ENCODE results near the gene IPO8. TPM values are rescaled to one million over a fixed set of nuclear protein-coding genes. Genes with fewer than 3 reads are reported as not detected.
"Not testable (repeated sequence)": the region's sequence is repeated elsewhere in the genome, so short reads cannot be mapped to it uniquely, and the experiment has no call there.

The IPO8 gene
- total RNA-seq, 1 donor from 2014 or later, result 27.8 TPM

DNA sequence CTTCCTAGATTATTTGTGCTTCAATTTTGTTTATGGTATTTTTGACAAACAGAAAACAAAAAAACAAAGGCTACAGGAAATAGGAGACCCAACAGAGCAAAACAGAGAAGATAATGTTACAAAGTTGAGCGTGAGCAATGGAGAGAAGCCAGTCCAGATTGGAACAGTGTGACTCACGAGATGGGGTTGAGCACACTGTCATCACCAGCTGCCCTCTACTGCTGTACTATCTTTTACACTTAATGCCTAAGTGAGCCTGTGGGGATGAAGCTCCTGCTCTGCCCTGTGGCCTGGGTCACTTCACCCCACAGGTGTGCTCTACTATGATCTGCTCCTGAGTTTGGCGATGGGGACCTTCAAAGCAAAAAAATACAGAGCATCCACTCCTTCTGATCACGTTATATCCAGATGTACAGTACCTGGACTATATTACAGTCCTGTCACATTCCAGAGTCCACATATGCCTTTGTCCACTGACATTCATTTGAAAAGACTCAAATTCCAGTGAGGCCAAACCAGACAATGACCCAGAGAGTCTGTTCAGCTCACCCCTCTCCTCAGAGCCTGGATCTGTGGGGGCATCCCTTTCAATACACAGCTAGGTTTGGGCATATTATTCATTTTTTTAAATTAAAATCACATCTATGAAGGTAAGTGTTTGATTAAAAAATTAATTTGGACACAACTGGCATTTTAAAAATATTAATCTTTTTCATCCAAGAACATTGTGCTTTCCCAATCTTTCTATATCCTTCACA, 4.4 kb downstream of the IPO8 start:
- no peak for DNase-seq (ENCODE audit: low spot score)
- ATAC-seq, result no peak

DNA sequence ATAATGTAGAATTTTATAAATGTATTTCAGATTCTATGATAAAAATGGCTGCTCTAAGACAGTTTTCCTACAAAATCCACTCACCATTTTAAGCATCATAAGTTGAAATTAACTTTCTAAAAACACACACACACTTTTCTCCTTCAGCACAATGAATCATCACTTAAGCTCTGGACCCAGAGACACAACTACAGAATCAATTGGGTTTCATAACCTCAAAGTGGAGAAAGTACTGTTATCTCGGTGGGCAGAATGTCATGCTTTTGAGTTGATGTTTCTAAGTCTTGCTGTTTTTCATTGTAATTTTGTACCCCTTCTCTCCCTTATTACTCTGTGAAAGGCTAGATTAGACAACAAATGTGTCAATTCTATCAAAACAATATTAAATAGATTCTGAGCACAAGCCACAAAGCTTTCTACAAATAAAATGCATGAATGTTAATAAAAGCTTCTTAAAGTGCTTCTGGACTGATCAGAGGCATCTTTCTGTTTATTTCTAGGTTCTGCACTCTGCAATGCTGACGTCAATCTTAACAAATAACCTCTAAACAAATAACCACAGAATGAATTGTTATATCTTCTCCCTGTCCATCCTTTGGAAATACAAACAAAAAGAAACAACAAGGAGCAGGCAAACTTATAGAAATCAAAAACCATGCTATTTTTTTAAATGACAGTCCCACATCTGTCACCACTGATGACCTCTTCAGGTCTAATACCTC, 8.2 kb downstream of the IPO8 start:
- DNase-seq (ENCODE audit: low spot score), result no peak

DNA sequence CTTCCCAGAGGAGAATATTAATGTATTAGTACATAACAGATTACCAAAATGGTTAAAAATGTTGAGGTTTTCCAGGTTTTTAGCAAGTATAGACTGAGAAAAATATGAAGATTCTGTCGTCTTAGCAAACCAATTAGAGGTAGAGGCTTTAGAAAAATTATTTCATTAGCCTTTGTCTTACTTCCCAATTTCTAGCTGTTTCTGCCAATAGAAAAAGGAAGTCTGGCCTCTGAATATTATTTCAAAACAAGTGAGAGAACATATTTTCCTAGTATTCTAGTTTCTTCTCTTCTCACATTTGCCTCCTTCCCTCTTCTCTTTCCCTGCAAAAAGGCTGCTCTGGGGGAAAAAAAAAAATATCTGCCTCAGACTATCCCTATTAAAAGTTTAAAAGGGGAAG, 16.4 kb downstream of the IPO8 start:
- DNase-seq (ENCODE audit: low spot score) (no peak), ATAC-seq (no peak)

More for the DNA sequence above, 8.2 kb downstream of the IPO8 start:
- ATAC-seq, result no peak

DNA sequence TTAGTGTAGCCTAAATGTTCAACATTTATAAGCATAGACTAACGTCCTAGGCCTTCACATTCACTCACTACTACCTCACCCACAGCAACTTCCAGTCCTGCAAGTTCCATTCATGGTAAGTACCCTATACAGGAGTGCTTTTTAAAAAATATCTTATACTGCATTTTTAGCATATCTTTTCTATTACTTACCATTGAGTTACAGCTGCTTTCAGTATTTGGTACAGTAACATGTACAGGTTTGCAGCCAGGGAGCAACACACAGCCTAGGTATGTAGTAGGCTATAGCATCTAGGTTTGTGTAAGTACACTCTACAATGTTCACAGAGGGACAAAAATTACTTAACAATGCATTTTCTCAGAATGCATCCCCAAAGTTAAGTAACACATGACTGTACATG, 17.4 kb downstream of the IPO8 start:
- ATAC-seq, result no peak
- DNase-seq (ENCODE audit: low spot score), result no peak

DNA sequence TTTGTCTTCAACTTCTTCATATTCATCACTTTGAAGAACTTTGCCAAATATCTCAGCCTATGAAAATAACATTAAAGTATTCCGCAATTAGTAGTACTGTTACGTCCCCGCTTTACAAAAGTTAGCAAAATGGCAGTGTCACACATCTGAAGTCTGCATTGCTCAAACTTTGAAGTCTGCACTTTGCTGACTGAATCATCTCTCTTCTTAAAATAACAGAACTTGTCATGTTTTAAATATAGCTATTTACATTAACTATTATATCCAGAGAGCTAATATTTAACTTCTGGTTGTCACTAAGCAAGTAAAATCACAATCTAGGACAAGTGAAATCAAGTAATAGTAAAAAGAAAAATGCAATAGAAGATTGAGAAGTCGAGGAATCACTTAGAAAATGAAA, 34.5 kb downstream of the IPO8 start:
- ATAC-seq, result no peak

DNA sequence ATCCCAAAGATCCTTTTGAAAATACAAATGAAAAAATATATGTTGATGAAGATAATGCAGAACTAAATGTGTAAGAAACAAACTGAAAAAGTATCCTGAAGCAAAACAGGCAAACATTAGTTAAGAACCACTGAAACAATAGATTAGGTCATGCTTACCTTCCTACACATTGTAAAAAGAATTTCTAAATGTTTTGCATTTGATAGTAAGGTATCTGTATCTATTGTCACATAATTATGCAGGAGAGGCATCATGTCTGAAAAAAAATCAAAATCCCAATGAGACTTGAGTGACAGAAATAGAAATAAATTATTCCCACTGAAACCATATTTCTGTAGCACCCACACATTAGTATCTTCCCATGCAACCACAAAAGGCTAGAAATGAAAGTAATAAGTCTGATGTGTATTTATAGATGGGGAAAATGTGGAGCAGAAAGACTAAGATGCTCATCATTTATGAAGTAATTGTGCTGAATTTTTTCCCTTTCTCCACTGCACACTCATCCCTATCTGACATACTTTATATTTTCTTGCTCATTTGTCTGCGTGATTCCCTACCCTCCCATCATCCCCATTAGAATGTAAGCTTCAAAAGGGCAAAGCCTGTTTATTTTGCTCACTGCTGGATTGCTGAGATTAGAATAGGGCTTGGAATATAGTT, 43.5 kb downstream of the IPO8 start:
- no peak for DNase-seq (ENCODE audit: low spot score)
- ATAC-seq, result no peak

More for the DNA sequence above, 34.5 kb downstream of the IPO8 start:
- DNase-seq (ENCODE audit: low spot score), result no peak

DNA sequence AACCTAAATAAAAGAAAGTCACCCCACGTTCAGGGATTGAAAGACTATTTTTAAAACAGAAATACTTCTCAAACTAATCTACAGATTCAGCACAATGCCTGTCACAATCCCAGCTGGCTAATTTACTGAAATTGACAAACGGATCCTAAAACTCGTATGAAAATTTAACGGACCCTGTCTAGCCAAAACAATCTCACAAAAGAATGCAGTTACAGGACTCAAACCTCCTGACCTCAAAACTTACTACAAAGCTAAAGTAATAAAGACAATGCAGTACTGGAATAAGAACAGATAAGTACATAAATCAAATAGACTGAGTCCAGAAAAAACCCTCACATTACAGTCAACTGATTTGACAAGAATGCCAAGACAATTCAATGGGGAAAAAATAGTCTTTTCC, 48.8 kb downstream of the IPO8 start:
- DNase-seq (ENCODE audit: low spot score) (no peak), ATAC-seq (no peak)

DNA sequence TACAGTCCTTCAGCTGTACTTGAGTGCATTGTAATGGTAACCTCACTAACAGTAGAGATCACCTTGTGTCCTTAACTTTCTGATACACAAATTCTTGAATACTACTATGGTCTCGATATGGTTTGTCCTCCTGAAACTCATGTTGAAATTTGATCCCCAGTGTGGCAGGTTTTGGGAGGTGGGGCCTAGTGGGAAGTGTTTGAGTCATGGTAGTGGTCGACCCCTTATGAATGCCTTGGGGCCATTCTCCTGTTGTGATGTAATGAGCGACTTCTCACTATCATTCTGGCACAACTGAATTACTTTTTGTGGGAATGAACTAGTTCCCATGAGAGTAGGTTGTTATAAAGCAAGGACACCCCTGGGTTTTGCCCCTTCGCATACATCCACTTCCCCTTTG, 52.3 kb downstream of the IPO8 start:
- ATAC-seq (no peak), DNase-seq (ENCODE audit: low spot score) (no peak)

DNA sequence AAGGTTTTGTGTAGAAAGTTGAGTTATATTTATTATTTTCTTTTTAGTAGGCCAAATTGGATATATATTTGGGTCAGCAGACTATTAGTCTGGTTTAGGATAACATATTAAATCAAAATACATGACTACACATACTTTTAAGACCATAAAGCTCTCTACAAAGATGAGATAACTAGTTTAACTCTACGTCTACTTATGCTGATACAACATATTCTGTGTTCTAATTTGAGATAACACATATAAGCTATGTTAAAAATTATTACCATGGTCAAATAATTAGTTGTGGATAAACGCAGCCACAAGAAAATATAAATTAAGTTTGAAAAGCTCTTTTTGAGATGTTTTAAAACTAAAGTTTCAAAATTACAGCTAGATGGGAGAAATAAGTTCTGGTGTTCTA, 55.3 kb downstream of the IPO8 start:
- ATAC-seq, result no peak
- DNase-seq (ENCODE audit: low spot score), result no peak

DNA sequence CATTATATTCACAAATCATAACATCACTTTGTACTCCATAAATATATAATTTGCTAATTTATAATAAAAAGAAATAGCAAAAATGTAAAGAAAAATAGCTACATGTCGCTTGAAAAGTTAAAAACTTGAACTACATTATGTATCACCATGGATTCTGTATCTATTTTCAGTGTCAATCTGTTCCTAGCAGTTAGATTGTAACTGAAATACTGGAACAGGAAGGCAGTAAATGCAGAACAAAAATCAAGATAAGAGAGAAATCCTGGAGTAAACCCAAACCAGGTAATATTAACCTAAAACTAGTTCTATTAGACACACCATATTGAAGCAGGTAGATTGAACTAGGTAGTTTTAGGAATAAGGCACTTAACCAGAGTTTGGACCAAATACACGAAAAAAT, 60.3 kb downstream of the IPO8 start:
- DNase-seq (ENCODE audit: low spot score) (no peak), ATAC-seq (no peak)

DNA sequence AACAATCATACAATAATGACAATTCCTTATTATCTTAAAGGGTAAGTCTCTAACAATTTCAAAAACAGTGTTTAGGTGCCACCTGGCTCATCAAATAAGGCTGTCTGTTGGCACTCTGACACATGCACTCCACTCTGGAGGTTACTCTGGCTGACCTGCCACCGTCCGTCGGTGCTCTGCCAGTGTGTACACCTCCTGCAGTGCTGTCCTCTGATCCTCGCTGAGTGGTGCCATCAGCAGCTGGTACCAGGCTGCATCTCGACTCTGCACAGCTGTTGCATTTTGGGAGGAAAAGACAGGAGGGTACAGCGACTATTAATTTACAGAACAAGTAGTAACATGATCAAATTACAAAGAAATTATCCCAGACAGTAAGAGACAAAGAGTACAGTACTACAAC, 63.9 kb downstream of the IPO8 start:
- ATAC-seq, result peak; percentile 66
- no peak for DNase-seq (ENCODE audit: low spot score)

DNA sequence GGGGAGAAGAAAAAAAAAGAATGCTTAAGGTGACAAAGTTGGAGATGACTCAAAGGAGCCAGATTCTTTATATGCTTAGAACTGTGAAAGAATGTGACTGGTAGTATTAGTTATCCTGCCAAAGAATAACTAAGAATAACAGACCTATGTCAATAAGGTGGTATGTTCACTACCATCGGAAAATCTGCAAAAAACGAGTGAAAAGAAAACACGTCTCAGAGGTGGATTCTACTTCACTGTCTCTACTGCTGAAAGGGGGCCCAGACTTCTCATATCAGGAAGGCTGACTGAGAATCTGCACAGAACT, 64.7 kb downstream of the IPO8 start:
- DNase-seq (ENCODE audit: low spot score) (no peak), ATAC-seq (no peak)

DNA sequence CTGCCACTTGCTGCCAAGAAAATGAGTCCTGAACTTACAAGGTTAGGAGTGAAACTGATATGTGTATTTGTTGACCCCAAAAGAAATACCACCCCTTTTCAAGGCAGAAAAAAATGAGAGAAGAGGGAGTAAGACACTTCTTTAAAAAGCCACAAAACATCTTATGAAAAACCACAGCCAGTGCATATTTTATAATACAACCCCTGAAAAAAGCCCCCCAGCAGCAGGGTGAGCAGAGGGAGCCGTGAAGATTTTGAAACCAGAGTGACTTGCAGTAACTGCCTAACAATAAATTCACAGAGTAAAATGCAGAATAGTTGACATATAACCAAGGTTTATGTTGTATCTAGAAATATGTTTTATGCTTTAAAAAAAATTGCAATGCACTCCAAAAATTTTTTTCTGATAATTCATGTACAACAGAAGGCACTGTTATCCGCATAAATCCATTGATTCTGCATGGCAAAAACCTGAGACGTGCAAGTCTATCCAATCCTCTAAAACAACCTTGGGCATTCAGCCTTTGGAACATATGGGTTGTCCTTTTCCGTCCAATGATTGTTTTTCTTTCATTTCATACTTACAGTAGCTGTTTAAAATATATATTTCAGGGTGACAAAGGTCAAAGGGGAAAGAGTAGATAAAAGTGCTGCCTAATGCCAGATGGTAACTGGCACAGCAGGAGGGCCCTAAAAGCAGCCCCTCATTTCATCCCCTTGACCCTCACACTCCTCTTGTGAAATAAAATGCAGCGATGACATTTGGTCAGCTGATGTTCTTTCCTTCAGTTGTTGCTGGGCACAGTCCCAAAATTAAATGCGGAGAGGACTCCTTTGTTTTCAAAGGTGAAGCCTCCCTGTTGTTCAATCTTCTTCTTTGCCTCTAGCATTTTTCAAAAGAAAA, 65.3 kb downstream of the IPO8 start:
- DNase-seq (ENCODE audit: low spot score) (no peak), ATAC-seq (no peak)

DNA sequence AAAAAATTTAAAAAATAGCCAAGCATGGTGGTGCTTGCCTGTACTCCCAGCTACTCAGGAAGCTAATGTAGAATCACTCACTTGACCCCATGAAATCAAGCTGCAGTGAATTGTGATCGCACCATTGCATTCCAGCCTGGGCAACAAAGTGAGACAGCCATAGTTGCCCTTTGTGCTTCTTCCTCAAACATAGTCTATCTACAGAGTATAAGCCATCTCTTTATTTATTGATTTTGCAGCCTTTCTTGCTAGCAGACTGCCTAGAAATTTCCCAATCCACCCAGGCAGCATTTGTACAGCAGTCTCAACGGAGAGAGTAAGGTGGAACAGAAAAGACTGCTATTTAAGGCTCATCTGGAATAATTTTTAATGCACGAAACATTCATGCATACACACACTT, 68.8 kb downstream of the IPO8 start:
- ATAC-seq (peak; percentile 66), DNase-seq (ENCODE audit: low spot score) (no peak)

DNA sequence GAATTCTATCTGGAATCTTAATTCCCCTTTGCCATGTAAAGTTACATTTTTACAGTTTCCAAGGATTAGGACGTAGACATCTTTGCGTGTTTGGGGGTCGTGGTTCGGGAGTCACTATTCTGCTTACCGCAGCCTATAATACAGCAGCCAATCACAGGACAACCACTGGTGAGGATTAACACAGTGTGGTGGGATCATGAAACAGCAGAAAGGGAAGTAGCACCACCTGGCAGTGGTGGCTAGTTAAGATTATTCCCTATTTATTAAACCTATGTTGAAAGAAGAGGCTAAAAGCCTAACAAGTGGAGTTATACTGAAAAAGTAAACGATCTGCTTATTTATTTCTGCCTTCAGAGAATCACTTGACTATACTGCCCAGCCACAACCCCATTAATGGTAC, 71.7 kb downstream of the IPO8 start:
- DNase-seq (ENCODE audit: low spot score), result no peak
- ATAC-seq, result no peak

DNA sequence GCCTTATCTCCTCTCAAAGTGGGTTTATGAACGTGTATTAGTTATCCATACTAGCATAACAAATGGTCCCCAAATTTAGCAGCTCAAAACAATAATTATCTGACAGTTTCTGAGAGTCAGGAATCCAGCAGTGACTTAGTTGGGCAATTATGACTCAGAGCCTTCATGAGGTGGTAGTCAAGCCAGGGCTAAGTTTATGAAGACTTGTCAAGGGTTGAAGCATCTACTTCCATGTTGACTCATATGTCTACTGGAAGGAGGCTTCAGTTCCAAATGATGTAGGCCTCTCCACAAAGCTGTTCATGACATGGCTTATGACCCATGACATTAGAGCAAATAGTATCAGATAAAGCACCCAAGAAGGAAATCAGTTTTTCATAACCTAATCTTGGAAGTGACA, 73.2 kb downstream of the IPO8 start:
- ATAC-seq (no peak), DNase-seq (ENCODE audit: low spot score) (no peak)

DNA sequence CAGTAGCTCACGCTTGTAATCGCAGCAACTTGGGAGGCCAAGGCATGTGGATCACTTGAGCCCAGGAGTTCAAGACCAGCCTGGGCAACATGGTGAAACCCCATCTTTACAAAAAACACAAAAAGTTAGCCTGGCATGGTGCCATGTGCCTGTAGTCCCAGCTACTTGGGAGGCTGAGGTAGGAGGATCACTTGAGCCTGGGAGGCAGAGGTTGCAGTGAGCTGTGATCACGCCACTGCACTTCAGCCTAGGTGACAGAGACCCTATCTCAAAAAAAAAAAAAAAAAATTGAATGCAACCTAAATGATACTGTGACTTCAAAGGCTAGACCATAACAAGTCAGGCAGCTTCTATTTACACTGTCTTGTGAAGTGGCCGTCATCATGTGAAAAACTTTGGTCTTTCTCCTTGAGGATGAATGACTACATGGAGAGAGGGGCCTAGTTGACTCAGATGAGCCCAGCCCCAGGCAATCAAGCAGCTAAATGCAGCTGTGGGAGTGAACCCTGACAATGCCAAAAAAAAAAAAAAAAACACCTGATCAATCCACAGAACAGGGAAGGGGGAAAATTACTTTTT, 73.9 kb downstream of the IPO8 start:
- DNase-seq (ENCODE audit: low spot score); ATAC-seq: not testable (repeated sequence)

DNA sequence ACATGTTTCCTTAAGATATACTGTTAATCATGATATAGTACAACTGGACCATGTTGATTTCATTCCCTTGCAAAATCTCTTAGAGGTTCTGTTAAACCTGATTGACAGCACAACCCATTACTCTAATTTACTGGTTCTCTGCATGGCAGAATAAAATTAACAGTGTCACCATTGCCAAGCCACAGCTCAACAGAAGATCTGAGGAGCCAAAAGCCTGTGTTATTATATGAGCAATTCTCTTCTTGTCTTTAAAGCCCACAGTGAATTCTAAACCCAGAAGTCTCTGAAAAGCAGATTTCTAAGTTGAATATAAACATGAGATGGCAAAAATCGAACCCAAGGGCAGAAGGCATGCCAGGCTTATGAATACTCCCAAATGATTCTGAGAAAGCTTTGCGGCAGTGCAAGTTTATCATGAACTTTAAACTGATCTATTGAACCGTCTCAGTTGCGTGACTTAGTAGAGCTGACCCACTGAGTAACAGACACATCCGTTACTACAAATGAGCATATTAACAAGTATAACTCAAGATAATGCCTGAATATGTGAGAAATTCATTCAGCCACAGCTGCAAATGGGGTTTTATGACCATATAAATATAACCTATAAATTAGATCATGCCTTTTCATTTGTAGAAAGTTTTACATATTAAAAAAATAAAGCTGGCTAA, 78.2 kb downstream of the IPO8 start:
- DNase-seq (ENCODE audit: low spot score), result no peak
- peak; percentile 71 for ATAC-seq

DNA sequence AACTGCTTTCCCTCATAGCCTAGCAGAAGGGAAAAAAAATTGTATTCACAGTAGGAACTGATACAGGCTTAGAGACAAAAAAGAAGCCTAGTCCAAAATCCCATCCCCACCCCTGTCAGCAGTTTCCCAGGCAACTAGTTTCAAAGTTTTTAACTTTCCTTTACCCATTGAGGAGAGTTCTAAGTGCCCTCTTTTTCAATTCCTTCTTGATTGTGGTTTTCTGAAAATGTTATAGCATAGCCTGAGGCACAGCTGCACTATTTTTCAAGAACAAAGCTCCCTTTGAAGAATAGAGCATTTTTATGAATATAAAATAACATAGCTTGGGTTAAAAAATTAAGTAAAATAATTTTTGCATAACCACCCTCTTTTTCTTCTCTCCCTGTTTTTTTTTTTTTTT, 81.6 kb downstream of the IPO8 start:
- DNase-seq (ENCODE audit: low spot score), result no peak
- no peak for ATAC-seq

DNA sequence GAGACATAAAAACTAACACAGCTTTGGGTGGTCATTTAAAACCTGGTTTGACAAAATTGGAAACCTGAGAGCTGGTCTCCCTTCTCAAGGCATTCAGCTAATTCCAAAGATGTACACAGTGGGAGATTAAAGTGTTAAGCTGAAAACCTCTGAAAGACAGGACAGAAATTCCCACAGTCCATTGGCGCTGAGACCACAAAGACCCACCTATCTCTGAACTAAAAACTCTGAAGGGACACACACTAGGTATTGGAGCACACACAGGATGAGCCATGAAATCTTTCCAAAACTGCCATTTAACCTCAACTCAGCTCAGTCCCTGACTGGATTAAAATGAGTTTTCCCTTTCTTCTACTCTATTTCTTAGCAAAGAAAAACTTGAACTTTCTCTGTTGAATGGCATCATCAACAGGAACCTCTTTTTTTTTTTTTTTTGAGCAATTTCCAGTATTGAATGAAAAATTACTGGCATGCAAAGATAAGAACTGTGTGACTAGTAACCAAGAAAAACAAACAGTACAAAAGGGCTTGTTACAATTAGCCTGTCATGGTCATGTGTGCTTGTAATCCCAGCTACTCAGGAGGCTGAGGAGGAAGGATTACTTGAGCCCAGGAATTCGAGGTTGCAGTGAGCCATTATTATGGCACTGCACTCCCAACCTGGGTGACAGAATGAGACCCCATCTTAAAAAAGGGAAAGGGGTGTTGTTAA, 82.4 kb downstream of the IPO8 start:
- DNase-seq (ENCODE audit: low spot score) (no peak), ATAC-seq (peak; percentile 40)
